GM11168 (cell line): ENCODE results near the gene CBX5.

Source experiments
- in situ Hi-C: fragments of 300-500 bp; cut with MboI; formaldehyde crosslinking; loops from one replicate; pipeline ENCODE4 v1.12.0; 2022; ENCODE audit warnings: low sequenced_read_pairs; ENCODE audit not compliant: unreplicated experiment

The CBX5 gene

DNA sequence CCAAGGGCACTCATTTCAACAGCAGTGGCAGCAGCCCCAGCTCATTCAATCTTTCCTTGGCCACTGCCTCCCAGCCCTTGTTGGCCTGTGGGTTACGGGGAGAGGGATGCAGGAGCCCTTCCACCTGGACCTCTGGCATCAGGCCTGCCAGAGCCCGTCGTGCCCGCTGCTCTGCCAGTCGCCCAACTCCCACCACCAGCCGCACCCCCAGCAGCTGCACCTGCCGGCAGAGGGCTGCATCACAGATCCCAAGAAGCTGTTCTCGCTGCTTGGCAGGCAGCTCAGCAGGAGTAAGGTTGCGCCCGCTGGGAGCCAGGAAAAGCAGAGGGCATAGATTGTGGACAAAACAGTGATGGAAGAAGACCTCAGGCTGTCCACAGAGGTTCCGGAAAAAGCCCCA is 97.8 kb downstream of the CBX5 start:
- in situ Hi-C loops: no loop called here
